Femur (tissue), 1 donor: ENCODE results near the gene SIPA1.
"Not testable (repeated sequence)": the region's sequence is repeated elsewhere in the genome, so short reads cannot be mapped to it uniquely, and the experiment has no call there.

Experiments
- DNase-seq: peaks from one replicate; pipeline ENCODE4 v3.0.0-alpha.2; 2017

SIPA1 gene

GRCh38 chr11:65625628-65626342 is 12.1 kb upstream of the SIPA1 start:
- no peak for DNase-seq

GRCh38 chr11:65627202-65627601 is 10.7 kb upstream of the SIPA1 start:
- DNase-seq, result no peak

- DNase-seq, result no peak
Observed at GRCh38 chr11:65629579-65629978, 8.3 kb upstream of the SIPA1 start.

GRCh38 chr11:65630215-65630614 is 7.7 kb upstream of the SIPA1 start:
- no peak for DNase-seq

- DNase-seq, result no peak
Observed at GRCh38 chr11:65633390-65634108, 4.4 kb upstream of the SIPA1 start.

- DNase-seq, result no peak
Observed at GRCh38 chr11:65634109-65634436, 3.8 kb upstream of the SIPA1 start.

- DNase-seq, result no peak
Observed at GRCh38 chr11:65634440-65634839, 3.5 kb upstream of the SIPA1 start.

GRCh38 chr11:65634905-65635731 is 2.8 kb upstream of the SIPA1 start:
- no peak for DNase-seq

GRCh38 chr11:65636108-65637031 is 1.5 kb upstream of the SIPA1 start:
- no peak for DNase-seq

GRCh38 chr11:65637032-65637557 is 806 bp upstream of the SIPA1 start:
- no peak for DNase-seq

- DNase-seq, result not testable (repeated sequence)
Observed at GRCh38 chr11:65639228-65639597, 1.3 kb downstream of the SIPA1 start.

- peak; percentile 69 for DNase-seq
Observed at GRCh38 chr11:65639623-65640482, 2.0 kb downstream of the SIPA1 start.

GRCh38 chr11:65640483-65641296 is 2.8 kb downstream of the SIPA1 start:
- peak; percentile 80 for DNase-seq

- DNase-seq, result no peak
Observed at GRCh38 chr11:65641297-65642013, 3.6 kb downstream of the SIPA1 start.

- DNase-seq, result no peak
Observed at GRCh38 chr11:65642014-65642671, 4.2 kb downstream of the SIPA1 start.

- no peak for DNase-seq
Observed at GRCh38 chr11:65643971-65644370, 6.1 kb downstream of the SIPA1 start.

- DNase-seq, result no peak
Observed at GRCh38 chr11:65644837-65645236, 6.9 kb downstream of the SIPA1 start.

- no peak for DNase-seq
Observed at GRCh38 chr11:65645710-65646109, 7.8 kb downstream of the SIPA1 start.

GRCh38 chr11:65646288-65646957 is 8.5 kb downstream of the SIPA1 start:
- DNase-seq, result no peak
